Measurements from ENCODE around the gene TTC4. TPM values are rescaled to one million over a fixed set of nuclear protein-coding genes. Genes with fewer than 3 reads are reported as not detected.

TTC4 gene
- total RNA-seq, 4 donors from 2014 or later = 14.6 to 29.7 (median 20.8) TPM

DNA sequence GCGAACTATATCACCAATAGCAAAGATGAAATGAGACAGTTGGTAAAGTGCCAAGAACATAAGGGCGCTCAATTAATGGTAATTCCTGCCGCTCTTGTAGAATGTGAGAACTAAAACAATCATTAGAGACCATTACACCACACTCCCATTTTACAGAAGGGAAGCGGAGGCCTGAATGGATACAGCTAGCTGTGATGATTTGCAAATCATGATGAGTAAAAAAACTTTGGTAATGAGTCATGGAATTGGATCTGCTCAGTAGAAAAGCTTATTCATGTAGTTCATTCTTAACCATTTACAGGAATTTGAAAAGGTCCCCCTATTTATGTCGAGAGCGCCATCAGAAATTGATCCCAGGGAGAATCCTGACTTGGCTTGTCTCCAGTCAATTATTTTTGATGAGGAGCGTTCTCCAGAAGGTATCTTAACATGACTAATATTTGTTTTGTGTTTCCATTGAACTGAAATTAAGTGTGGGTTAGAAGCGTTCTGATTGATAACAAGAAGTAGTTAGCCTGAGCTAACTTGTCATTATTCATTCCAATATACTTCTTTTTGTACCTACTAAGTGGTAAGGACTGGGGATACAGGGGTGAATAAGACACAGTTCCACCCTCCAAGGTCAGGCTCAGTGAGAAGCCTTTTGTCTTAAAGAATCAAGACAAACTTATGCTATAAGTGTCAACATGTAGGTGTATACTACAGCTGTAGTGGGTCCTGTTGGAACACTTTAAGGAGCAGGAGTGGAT lies 812 bp downstream of the TTC4 start:
- TF ChIP-seq, protein P1, sequence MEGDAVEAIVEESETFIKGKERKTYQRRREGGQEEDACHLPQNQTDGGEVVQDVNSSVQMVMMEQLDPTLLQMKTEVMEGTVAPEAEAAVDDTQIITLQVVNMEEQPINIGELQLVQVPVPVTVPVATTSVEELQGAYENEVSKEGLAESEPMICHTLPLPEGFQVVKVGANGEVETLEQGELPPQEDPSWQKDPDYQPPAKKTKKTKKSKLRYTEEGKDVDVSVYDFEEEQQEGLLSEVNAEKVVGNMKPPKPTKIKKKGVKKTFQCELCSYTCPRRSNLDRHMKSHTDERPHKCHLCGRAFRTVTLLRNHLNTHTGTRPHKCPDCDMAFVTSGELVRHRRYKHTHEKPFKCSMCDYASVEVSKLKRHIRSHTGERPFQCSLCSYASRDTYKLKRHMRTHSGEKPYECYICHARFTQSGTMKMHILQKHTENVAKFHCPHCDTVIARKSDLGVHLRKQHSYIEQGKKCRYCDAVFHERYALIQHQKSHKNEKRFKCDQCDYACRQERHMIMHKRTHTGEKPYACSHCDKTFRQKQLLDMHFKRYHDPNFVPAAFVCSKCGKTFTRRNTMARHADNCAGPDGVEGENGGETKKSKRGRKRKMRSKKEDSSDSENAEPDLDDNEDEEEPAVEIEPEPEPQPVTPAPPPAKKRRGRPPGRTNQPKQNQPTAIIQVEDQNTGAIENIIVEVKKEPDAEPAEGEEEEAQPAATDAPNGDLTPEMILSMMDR (IDR thresholded peaks at IDR 0.05) = no peak
- TF ChIP-seq POLR2A (IDR thresholded peaks at IDR 0.05) (no peak), EP300 (IDR thresholded peaks at IDR 0.05) (no peak)
- peak overlapping the region; percentile 80 to 98 (median 88) for H3K4me3 ChIP-seq
- H3K4me1 ChIP-seq = peaks cover 0 to 40% (median 10%) of the 10 kb centered on the region in 4 donors
- no peaks in the 10 kb centered on the region for H3K27me3 ChIP-seq
- no peak for DNase-seq (ENCODE audit: low spot score in 2 of 2)
- peak overlapping the region in 3 of 4 donors; percentile 79 to 90 (median 90) for H3K27ac ChIP-seq
- H3K9me3 ChIP-seq = no peaks in the 10 kb centered on the region
- peaks cover 0 to 30% (median 0%) of the 10 kb centered on the region in 3 donors for H3K36me3 ChIP-seq
- 42% methylated on average over 8 of the region's 8 CpGs for WGBS, 2 donors

DNA sequence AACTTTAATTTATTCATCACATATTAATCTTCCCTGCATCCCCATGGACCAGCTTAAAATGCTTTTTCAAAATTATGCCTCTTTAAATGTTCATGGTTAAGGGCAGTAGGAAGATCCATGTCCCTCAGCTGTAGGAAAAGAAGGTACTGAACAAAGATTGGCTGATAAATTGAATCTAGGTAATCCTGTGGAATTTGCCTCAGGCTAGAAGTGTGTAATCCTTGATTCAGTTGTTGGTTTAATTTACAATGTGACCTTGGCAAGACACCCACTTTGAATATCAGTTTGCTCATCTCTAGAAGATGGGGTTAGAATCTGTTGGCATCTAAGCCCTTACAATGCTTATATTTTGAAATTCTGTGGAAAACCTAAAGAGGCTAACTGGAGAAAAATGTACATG lies 6.1 kb downstream of the TTC4 start:
- H3K4me1 ChIP-seq = peaks cover 0 to 28% (median 5%) of the 10 kb centered on the region in 4 donors
- H3K9me3 ChIP-seq = no peaks in the 10 kb centered on the region
- no peak for DNase-seq (ENCODE audit: low spot score in 2 of 2)
- peaks cover 4 to 82% (median 10%) of the 10 kb centered on the region in 3 donors for H3K36me3 ChIP-seq
- no peaks in the 10 kb centered on the region for H3K27me3 ChIP-seq
- H3K4me3 ChIP-seq = no peak overlapping the region
- H3K27ac ChIP-seq = no peak overlapping the region
- TF ChIP-seq POLR2A (IDR thresholded peaks at IDR 0.05) (no peak), EP300 (IDR thresholded peaks at IDR 0.05) (no peak)
- TF ChIP-seq, protein P1 (IDR thresholded peaks at IDR 0.05) = no peak

- Histone ChIP-seq H3K4me3 (no peak overlapping the region), H3K27me3 (no peaks in the 10 kb centered on the region), H3K36me3 (peaks cover 4 to 86% (median 10%) of the 10 kb centered on the region in 3 donors), H3K4me1 (peaks cover 0 to 5% (median 0%) of the 10 kb centered on the region in 4 donors), H3K27ac (no peak overlapping the region), H3K9me3 (no peaks in the 10 kb centered on the region)
- DNase-seq (ENCODE audit: low spot score in 2 of 2) = no peak
- TF ChIP-seq EP300 (IDR thresholded peaks at IDR 0.05) (no peak), POLR2A (IDR thresholded peaks at IDR 0.05) (no peak)
- TF ChIP-seq, protein P1 (IDR thresholded peaks at IDR 0.05) = no peak
Observed at GRCh38 chr1:54723985-54724384, 8.3 kb downstream of the TTC4 start.

DNA sequence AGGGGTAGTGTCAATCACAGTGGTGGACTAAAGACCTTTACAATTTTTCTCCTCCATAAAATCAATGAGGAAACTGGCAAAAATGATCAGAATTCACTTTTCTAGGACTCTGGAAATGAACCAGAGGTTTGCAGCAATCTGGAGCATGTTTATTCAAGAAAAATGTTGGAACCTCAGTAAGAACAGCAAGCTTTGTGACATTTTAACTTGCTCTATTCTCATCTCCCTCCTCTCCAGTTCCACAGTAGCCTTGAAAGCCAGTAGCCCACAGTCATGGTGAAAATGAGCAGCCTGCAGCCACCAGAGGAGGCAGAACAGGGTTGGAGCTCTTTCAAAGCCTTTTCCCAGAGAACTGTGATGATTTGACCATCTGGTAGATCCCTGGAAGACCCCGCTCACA lies 9.1 kb downstream of the TTC4 start:
- 95 to 100% methylated on average over 1 of the region's 1 CpG for WGBS, 2 donors
- H3K36me3 ChIP-seq = peaks cover 4 to 90% (median 10%) of the 10 kb centered on the region in 3 donors
- no peaks in the 10 kb centered on the region for H3K9me3 ChIP-seq
- H3K27me3 ChIP-seq = no peaks in the 10 kb centered on the region
- TF ChIP-seq EP300 (IDR thresholded peaks at IDR 0.05) = no peak
- TF ChIP-seq POLR2A (IDR thresholded peaks at IDR 0.05) = no peak
- TF ChIP-seq, protein P1 (IDR thresholded peaks at IDR 0.05) = no peak
- no peak for DNase-seq (ENCODE audit: low spot score in 2 of 2)
- no peak overlapping the region for H3K27ac ChIP-seq
- H3K4me3 ChIP-seq = no peak overlapping the region
- no peaks in the 10 kb centered on the region for H3K4me1 ChIP-seq

DNA sequence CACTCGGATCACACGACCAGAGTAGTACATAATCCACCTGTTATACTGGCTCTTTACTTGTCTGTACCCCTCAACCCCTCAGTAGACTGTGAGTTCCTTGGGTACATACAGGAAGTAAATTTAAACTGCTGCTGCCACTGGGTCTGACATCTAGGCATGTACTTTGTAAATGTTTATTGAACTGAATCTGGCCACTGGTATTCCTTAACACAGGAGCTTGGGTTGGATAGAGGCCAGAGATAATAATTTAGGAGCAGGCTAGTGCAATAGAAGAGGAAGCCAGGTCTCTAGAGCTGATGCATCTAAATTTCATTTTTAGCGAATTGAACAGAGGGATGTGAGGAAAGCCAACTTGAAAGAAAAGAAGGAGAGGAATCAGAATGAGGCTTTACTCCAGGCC lies 12.4 kb downstream of the TTC4 start:
- TF ChIP-seq POLR2A (IDR thresholded peaks at IDR 0.05) (no peak), EP300 (IDR thresholded peaks at IDR 0.05) (no peak)
- TF ChIP-seq, protein P1 (IDR thresholded peaks at IDR 0.05) = no peak
- peaks cover under 1 to 99% (median 7%) of the 10 kb centered on the region in 3 donors for H3K36me3 ChIP-seq
- H3K27ac ChIP-seq = no peak overlapping the region
- WGBS, 2 donors = 77 to 78% methylated on average over 3 of the region's 3 CpGs
- no peaks in the 10 kb centered on the region for H3K9me3 ChIP-seq
- H3K4me1 ChIP-seq = no peaks in the 10 kb centered on the region
- DNase-seq (ENCODE audit: low spot score in 2 of 2) = no peak
- H3K27me3 ChIP-seq = no peaks in the 10 kb centered on the region
- H3K4me3 ChIP-seq = no peak overlapping the region

All from tibial nerve (tissue), 4 donors.